Subcutaneous preadipocyte (primary cell): ENCODE data around the gene RIC3. TPM values are rescaled to one million over a fixed set of nuclear protein-coding genes. Genes with fewer than 3 reads are reported as not detected.

Experiments used
- total RNA-seq: library from RNA; depleted of rRNA; stranded (reverse); fragments of >200 nt; gene quantifications from 2 replicates; pipeline ENCODE4 v1.2.3, GENCODE V29; 2012

The RIC3 gene
- total RNA-seq: not detected in 2 replicates

GRCh38 chr11:8168485-8169257 lies at the start of gene RIC3:
Gene RIC3 (minus strand): TSS chr11:8169025. CDS start chr11:8168989, 36 bp downstream.

DNA sequence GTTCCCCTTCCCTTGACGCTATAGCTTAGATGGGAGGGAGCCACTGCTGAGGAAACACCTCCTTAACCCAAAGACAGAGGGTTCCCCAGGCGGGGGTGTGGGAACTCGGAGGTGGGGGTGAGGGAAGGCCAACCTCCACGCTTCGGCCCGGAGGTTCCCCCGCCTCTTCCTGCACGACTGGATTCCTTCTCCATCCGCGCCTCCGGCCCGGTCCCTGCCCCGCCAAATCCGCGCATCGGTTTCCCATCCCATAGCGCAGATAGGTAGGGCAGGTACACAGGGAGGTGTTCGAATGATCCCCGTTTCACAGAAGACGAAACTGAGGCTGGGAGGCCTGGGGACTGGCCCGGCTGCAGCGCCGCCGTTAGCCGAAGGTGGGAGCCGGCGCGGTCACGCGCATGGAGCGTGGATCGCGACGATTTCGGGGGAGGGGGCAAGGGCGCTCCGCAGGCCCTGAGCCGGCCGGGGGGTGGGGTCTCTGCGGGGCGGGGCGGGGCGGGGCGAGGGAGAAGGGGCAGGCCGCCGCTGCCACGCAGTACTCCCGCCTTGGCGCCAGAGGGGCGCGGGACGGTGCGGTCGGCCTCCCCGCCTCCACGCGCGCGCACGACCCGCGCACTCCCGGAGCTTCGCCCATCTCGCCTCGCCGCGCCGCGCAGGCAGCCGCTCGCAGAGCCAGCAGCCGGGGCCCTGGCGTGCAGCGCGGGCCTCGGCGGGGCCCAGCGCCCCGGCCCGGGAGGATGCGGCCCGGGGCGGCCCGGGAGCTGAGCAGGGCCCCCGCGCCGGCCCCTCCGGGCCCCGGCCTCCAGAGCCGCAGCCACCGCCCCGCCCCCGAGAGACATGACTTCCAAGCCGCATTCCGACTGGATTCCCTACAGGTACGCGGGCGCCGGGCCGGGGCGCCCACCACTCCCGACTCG lies 87.9 kb downstream of the RIC3 start, which contains the start of gene TUB:
Gene TUB (plus strand): TSS at position 538 of the 917 bp plus-strand sequence. CDS start 300 bp downstream, at position 838.

Other genes with a start within 250 kb of the RIC3 start
- not detected in 2 replicates for gene OR10A6, start 237.8 kb downstream of the RIC3 start, total RNA-seq
- under 0.01 TPM in 1 of 2 replicates, not detected in the other for gene OR10A3, start 227.3 kb downstream of the RIC3 start, total RNA-seq
- gene NLRP10, start 203.6 kb downstream of the RIC3 start, total RNA-seq: 1.1 and 1.8 TPM in 2 replicates
- 195 and 242 TPM in 2 replicates for gene EIF3F, start 181.7 kb downstream of the RIC3 start, total RNA-seq
- 4.5 and 7.7 TPM in 2 replicates for gene TUB, start 87.8 kb downstream of the RIC3 start, total RNA-seq
- not detected in 2 replicates for gene LMO1, start 94.9 kb upstream of the RIC3 start, total RNA-seq